ENCODE measurements around the gene ANKRD33B.

Gene ANKRD33B

GRCh38 chr5:10706326-10706725, 142.5 kb downstream of the ANKRD33B start:
- Histone ChIP-seq H3K4me1 (ENCODE audit: insufficient read depth, insufficient read length) (peaks cover 8% of the 10 kb centered on the region), H3K9ac (ENCODE audit: insufficient read length, low read depth) (no peak overlapping the region), H3K27me3 (ENCODE audit: insufficient read depth, insufficient read length) (no peaks in the 10 kb centered on the region), H3K36me3 (ENCODE audit: insufficient read depth, insufficient read length, low read length) (peaks cover 30% of the 10 kb centered on the region), H3K4me3 (ENCODE audit: insufficient read length, low read depth) (no peak overlapping the region), H3K9me3 (ENCODE audit: insufficient read depth, low read length) (no peaks in the 10 kb centered on the region)
- no peak for DNase-seq (ENCODE audit: low read depth, low spot score)
- TF ChIP-seq YY1 (IDR thresholded peaks at IDR 0.05; ENCODE audit: insufficient read depth, insufficient read length) = no peak
- no peak for TF ChIP-seq SUZ12 (IDR thresholded peaks at IDR 0.05; ENCODE audit: extremely low read depth, insufficient read depth, insufficient read length)
- no peak for TF ChIP-seq ZNF274 (IDR thresholded peaks at IDR 0.05; ENCODE audit: low read depth, low read length)

Data from NT2/D1 (cell line).